Vein endothelial cell (primary cell): ENCODE data around the gene ARL14. TPM values are rescaled to one million over a fixed set of nuclear protein-coding genes. Genes with fewer than 3 reads are reported as not detected.

ENCODE experiments used
- small RNA-seq: library from RNA; depleted of rRNA; stranded (forward); fragments of <200 nt; gene quantifications from one replicate; pipeline ENCODE3, GENCODE V24; 2012
- total RNA-seq: library from RNA; depleted of rRNA; stranded (reverse); fragments of >200 nt; gene quantifications from 2 replicates; pipeline ENCODE4 v1.2.3, GENCODE V29; 2012

The ARL14 gene
- 0.29 TPM in 1 of 2 replicates, not detected in the other for total RNA-seq

GRCh38 chr3:160676547-160677303 lies at the start of gene ARL14:
Gene ARL14, plus strand, starts transcription at chr3:160677160. Its CDS starts 187 bp downstream, at chr3:160677347.

Small RNA genes lying within 50 kb of the gene (small RNA-seq; reads per million reads assigned to genes)
- gene RF00139 = 0.11 reads per million

Other genes starting within 250 kb of the ARL14 start
- 19.9 and 26.4 TPM in 2 replicates for gene TRIM59, start 227.4 kb upstream of the ARL14 start, total RNA-seq
- gene KPNA4, start 111.6 kb upstream of the ARL14 start, total RNA-seq = 38.5 and 53.2 TPM in 2 replicates
- 3.3 and 4.7 TPM in 2 replicates for gene PPM1L, start 79.1 kb downstream of the ARL14 start, total RNA-seq